SH-SY5Y (cell line): ENCODE results near the gene FLRT1.

Experiments used
- GATA2 ChIP-seq: IDR thresholded peaks from 2 replicates; pipeline ENCODE4 v1.6.1; 2011; ENCODE audit warnings: mild to moderate bottlenecking, low read depth, low read length
- GATA3 ChIP-seq: IDR thresholded peaks from 2 replicates; pipeline ENCODE4 v1.6.1; 2011; ENCODE audit warnings: low read depth, mild to moderate bottlenecking, low read length, moderate library complexity

DNA sequence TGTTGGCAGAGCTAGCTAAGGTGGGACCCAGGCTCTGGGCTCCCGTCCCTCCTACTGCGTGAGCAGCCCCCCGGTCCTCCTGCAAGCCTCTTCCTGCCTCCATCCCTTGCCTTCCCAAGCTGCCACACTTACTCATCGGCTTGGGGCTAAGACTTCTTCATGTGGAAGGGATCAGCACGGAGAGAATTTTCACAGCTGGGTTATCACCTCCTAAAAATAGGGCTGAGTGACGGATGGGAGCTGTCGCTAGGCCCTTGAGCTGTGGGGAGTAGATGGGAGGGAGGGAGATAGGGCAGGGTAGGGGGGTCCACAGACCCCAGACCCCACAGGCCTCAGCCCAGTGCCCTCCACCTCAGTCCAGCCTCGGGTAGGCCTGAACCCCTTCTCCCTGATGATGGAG lies 41.0 kb downstream of the FLRT1 start:
- TF ChIP-seq GATA2: no peak
- TF ChIP-seq GATA3: no peak
